Keratinocyte (primary cell): ENCODE results near the gene C19orf38. TPM values are rescaled to one million over a fixed set of nuclear protein-coding genes. Genes with fewer than 3 reads are reported as not detected.

Experiments used
- DNase-seq: peaks from one replicate; pipeline ENCODE4 v3.0.0-alpha.2; 2011; ENCODE audit warnings: low read depth, missing footprints, low spot score
- FAIRE-seq: peaks from 2 replicates; lab custom pipeline; 2011; peaks lifted over from hg19 to GRCh38; lab: Jason Lieb, UNC
- H2AFZ ChIP-seq: 2 replicates; pipeline ENCODE4 v1.6.0; 2012; ENCODE audit warnings: low read length, control low read depth, inconsistent platforms; ENCODE audit not compliant: control insufficient read depth
- H3K27ac ChIP-seq: 2 replicates; pipeline ENCODE4 v1.5.1; 2011; ENCODE audit warnings: low read length; ENCODE audit not compliant: control insufficient read depth, insufficient read depth
- H3K27me3 ChIP-seq: 3 replicates; pipeline ENCODE4 v1.6.0; 2011; ENCODE audit warnings: low read length; ENCODE audit not compliant: control insufficient read depth, insufficient read depth; ENCODE audit errors: extremely low read depth
- H3K36me3 ChIP-seq, 2 experiments: 2 replicates in 1 of 2; 3 replicates in 1 of 2; pipeline ENCODE4 v1.5.1; 2011; ENCODE audit warnings: low read length in 2 of 2, mild to moderate bottlenecking in 1 of 2; ENCODE audit not compliant: control insufficient read depth in 2 of 2, insufficient read depth in 2 of 2; ENCODE audit errors: extremely low read depth in 1 of 2
- H3K4me1 ChIP-seq: 3 replicates; pipeline ENCODE4 v1.5.1; 2011; ENCODE audit warnings: low read length; ENCODE audit not compliant: control insufficient read depth, insufficient read depth; ENCODE audit errors: extremely low read depth
- H3K4me2 ChIP-seq: 3 replicates; pipeline ENCODE4 v1.6.0; 2011; ENCODE audit warnings: low read depth, low read length; ENCODE audit not compliant: control insufficient read depth, insufficient read depth; ENCODE audit errors: extremely low read depth
- H3K4me3 ChIP-seq, 3 experiments: fragments of 200-600 bp in 1 of 3; sonication (generic) in 1 of 3; 2 replicates in 2 of 3; 3 replicates in 1 of 3; pipeline ENCODE4 v1.5.1; 2011 to 2016; ENCODE audit warnings: low read length in 3 of 3, mild to moderate bottlenecking in 3 of 3, control low read depth in 2 of 3, inconsistent platforms in 1 of 3, low read depth in 1 of 3, mixed read lengths in 1 of 3, mixed run types in 1 of 3, moderate library complexity in 1 of 3; ENCODE audit not compliant: control insufficient read depth in 2 of 3, insufficient read depth in 2 of 3; ENCODE audit errors: extremely low read depth in 1 of 3
- H3K79me2 ChIP-seq: 2 replicates; pipeline ENCODE4 v1.6.0; 2012; ENCODE audit warnings: low read length; ENCODE audit not compliant: control insufficient read depth, insufficient read depth
- H3K9ac ChIP-seq: 3 replicates; pipeline ENCODE4 v1.6.0; 2011; ENCODE audit warnings: low read length; ENCODE audit not compliant: control insufficient read depth, insufficient read depth; ENCODE audit errors: extremely low read depth
- H3K9me1 ChIP-seq: 3 replicates; pipeline ENCODE4 v1.6.0; 2011; ENCODE audit warnings: low read length; ENCODE audit not compliant: control insufficient read depth, insufficient read depth; ENCODE audit errors: extremely low read depth
- H3K9me3 ChIP-seq: 2 replicates; pipeline ENCODE4 v1.5.1; 2012; ENCODE audit warnings: low read depth, low read length; ENCODE audit not compliant: control insufficient read depth
- H4K20me1 ChIP-seq: 3 replicates; pipeline ENCODE4 v1.6.0; 2011; ENCODE audit warnings: low read length; ENCODE audit not compliant: control insufficient read depth, insufficient read depth; ENCODE audit errors: extremely low read depth
- EZH2 ChIP-seq: IDR thresholded peaks from one replicate; pipeline ENCODE4 v1.6.1; 2012; ENCODE audit warnings: inconsistent platforms, mild to moderate bottlenecking, low read length, moderate library complexity
- dilution Hi-C: fragments of 300-500 bp; cut with MboI; formaldehyde crosslinking; loops from one replicate; pipeline ENCODE4 v1.7.0; 2020; ENCODE audit warnings: low sequenced_read_pairs; ENCODE audit not compliant: extremely low pct_ligation_motif_present
- polyA plus RNA-seq, 5 experiments: library from polyadenylated mRNA; depleted of rRNA in 3 of 5; stranded (reverse) in 3 of 5; stranded (forward) in 1 of 5; unstranded in 1 of 5; fragments of >200 nt; gene quantifications; 1 replicate in 1 of 5; 2 replicates in 3 of 5; 3 replicates in 1 of 5; pipeline versions ENCODE4 v1.2.1 to v1.2.3, GENCODE V29; 2011 to 2012; ENCODE audit warnings: missing spikeins in 2 of 5, low read depth in 1 of 5, low replicate concordance in 1 of 5
- TF ChIP-seq, protein P1 (sequence below), 3 experiments: IDR thresholded peaks in 1 of 3; conservative IDR thresholded peaks in 1 of 3; optimal IDR thresholded peaks in 1 of 3; 2 replicates in 2 of 3; 3 replicates in 1 of 3; pipeline versions ENCODE3 to v1.5.1; 2011; ENCODE audit warnings: low read length in 3 of 3, mild to moderate bottlenecking in 3 of 3, moderate library complexity in 2 of 3, control low read depth in 1 of 3, inconsistent platforms in 1 of 3; ENCODE audit not compliant: insufficient read depth in 2 of 3; ENCODE audit errors: extremely low read depth in 1 of 3

The C19orf38 gene
- polyA plus RNA-seq, 1 donor (not counting 4 experiments of a cell fraction or from before 2014, with no cell fraction given), result 0.14 TPM

DNA sequence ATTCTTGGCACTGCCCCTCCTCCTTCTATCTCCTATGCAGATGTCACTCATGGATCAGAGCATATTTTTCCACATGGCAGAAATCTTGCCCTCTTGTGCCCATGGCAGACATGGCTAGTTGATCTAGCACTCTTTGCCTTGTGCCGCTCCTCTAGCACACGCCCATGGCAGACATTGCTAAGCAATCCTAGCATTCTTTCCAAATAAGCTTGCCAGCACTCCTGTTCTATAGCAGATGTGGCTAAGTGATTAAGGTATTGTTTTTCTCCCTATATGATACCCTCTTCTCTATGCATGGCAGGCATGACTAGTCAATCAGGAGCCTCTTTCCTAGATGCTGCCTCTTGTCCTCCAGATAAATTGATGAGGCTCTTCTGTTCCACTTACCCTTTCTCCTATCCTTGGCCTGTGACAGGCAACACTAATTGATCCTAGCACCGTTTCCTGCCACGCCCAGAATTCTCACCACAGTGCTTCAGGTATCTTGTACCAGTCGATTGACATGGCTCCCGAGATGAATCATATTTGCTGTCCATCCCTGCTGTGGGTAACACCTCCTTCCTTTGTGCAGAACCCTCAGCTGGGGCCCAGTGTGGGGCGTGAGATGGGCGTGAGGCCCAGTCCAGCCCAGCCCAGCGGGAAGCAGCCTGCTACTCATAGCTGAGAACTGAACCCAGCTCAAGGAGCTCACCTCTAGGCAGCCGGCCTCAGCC lies 39.1 kb upstream of the C19orf38 start:
- no peak overlapping the region for H3K4me3 ChIP-seq
- H3K27me3 ChIP-seq, result no peaks in the 10 kb centered on the region
- no peak overlapping the region for H3K9ac ChIP-seq
- H3K36me3 ChIP-seq, result peaks cover 7 to 13% of the 10 kb centered on the region in 2 experiments
- FAIRE-seq (peak; percentile 76), DNase-seq (peak; percentile 81)
- no peak overlapping the region for H2AFZ ChIP-seq
- no peaks in the 10 kb centered on the region for H3K79me2 ChIP-seq
- H3K4me2 ChIP-seq, result no peak overlapping the region
- dilution Hi-C loops, result no loop called here
- no peaks in the 10 kb centered on the region for H4K20me1 ChIP-seq
- TF ChIP-seq, protein P1, sequence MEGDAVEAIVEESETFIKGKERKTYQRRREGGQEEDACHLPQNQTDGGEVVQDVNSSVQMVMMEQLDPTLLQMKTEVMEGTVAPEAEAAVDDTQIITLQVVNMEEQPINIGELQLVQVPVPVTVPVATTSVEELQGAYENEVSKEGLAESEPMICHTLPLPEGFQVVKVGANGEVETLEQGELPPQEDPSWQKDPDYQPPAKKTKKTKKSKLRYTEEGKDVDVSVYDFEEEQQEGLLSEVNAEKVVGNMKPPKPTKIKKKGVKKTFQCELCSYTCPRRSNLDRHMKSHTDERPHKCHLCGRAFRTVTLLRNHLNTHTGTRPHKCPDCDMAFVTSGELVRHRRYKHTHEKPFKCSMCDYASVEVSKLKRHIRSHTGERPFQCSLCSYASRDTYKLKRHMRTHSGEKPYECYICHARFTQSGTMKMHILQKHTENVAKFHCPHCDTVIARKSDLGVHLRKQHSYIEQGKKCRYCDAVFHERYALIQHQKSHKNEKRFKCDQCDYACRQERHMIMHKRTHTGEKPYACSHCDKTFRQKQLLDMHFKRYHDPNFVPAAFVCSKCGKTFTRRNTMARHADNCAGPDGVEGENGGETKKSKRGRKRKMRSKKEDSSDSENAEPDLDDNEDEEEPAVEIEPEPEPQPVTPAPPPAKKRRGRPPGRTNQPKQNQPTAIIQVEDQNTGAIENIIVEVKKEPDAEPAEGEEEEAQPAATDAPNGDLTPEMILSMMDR (optimal IDR thresholded peaks at IDR 0.05 in 1 of 3, IDR thresholded peaks at IDR 0.05 in 1 of 3, conservative IDR thresholded peaks at IDR 0.05 in 1 of 3; ENCODE audit: extremely low read depth in 1 of 3, insufficient read depth in 2 of 3, low read length in 3 of 3), result no peak
- no peak for TF ChIP-seq EZH2
- no peaks in the 10 kb centered on the region for H3K9me1 ChIP-seq
- H3K4me1 ChIP-seq, result peaks cover 15% of the 10 kb centered on the region
- H3K27ac ChIP-seq, result peak overlapping the region; percentile 38
- H3K9me3 ChIP-seq, result no peaks in the 10 kb centered on the region

DNA sequence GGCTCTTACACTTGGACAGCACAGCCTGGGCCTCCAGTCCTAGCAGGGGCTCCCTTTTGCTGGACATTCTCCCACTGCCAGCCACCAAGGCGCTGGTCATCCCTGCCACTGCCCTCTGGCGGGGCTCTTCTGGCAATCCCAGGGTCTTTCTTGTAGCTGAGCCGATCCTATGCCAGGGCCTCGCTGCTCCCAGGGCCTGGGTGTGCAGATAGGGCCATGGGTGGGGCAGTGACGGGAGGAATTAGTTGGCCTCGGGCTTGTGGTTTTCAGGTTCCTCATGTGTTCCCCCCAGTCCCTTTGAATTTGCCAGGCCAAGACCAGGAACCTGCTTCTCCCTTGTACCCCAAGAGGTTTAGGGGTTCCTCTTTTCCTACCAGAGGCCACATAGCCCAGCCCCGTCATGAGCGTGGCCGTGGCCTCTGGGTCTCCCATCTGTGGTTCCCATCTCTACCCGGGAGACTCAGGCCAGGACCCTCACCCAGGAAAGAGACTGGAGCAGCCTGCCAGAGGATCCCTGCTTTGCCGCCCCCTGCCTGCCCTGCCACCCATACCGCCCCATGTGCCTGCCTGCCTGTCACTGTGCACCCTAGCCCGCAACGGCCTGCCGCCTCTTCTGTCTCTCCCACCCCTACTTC lies 38.4 kb upstream of the C19orf38 start:
- TF ChIP-seq, protein P1 (optimal IDR thresholded peaks at IDR 0.05 in 1 of 3, IDR thresholded peaks at IDR 0.05 in 1 of 3, conservative IDR thresholded peaks at IDR 0.05 in 1 of 3; ENCODE audit: extremely low read depth in 1 of 3, insufficient read depth in 2 of 3, low read length in 3 of 3), result no peak
- TF ChIP-seq EZH2, result no peak
- Histone ChIP-seq H3K4me3 (no peak overlapping the region), H3K27ac (peak overlapping the region; percentile 38), H3K36me3 (peaks cover 8 to 13% of the 10 kb centered on the region in 2 experiments), H3K27me3 (no peaks in the 10 kb centered on the region), H2AFZ (no peak overlapping the region), H3K79me2 (no peaks in the 10 kb centered on the region), H3K9me3 (no peaks in the 10 kb centered on the region), H3K9ac (no peak overlapping the region), H3K4me1 (peaks cover 15% of the 10 kb centered on the region), H3K4me2 (no peak overlapping the region), H3K9me1 (no peaks in the 10 kb centered on the region), H4K20me1 (no peaks in the 10 kb centered on the region)
- DNase-seq, result no peak
- no peak for FAIRE-seq
- dilution Hi-C loops, result no loop called here
